LHCN-M2 (cell line): ENCODE results near the gene ZNF219. TPM values are rescaled to one million over a fixed set of nuclear protein-coding genes. Genes with fewer than 3 reads are reported as not detected.
A peak's percentile ranks its signal among the peaks of the same experiment; 100 is the strongest.

Experiments
- DNase-seq: peaks from one replicate; pipeline ENCODE4 v3.0.0-alpha.2; 2012; ENCODE audit warnings: low read depth
- total RNA-seq: library from RNA; depleted of rRNA; stranded (reverse); fragments of >200 nt; gene quantifications from 2 replicates; pipeline ENCODE4 v1.2.3, GENCODE V29; 2014

The ZNF219 gene
- total RNA-seq, 1 experiment from 2014 or later: 18.3 TPM

GRCh38 chr14:21102521-21103410 is 4.3 kb upstream of the ZNF219 start:
- no peak for DNase-seq

- DNase-seq: peak; percentile 26
Observed at GRCh38 chr14:21101802-21102413, 3.5 kb upstream of the ZNF219 start.

- no peak for DNase-seq
Observed at GRCh38 chr14:21100931-21101330, 2.5 kb upstream of the ZNF219 start, which contains the start of gene TMEM253. TMEM253 (plus strand) TSS chr14:21101066; CDS start chr14:21101344, 278 bp downstream.

- no peak for DNase-seq
Observed at GRCh38 chr14:21099596-21099985, 1.1 kb upstream of the ZNF219 start.

DNA sequence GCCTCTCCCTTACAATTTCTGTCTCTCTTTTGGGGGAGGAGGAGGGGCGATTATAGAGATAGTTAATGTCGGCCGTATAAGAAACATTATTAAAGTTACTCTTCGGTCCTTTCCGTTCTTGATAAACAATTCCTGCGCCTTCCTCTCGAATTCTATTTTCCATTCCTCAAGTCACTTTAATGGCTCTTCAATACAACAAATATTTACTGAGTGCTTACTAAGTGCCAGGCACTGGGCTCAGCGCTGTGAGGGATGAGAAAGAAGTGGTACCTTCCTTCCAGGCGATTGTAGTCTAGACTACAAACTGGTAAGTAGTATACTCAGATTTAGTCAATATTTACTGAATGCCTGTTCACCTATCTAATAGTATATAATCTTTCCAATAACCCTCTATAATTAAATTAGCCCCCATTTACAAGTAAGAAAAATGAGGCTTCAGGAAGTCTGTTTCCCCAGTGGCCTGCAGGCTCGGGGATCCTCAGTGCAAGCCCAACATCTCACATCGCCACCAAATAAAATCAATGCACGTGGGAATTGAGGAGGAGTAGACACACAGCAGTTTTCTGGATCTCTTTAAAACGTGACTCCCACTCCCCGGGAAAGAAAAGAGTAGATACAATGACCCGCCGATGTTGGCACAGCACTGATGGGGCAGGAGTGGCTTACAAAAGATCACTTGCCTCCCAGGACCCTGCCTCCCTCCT is 589 bp upstream of the ZNF219 start:
- no peak for DNase-seq

GRCh38 chr14:21097636-21098075 is 799 bp downstream of the ZNF219 start:
- no peak for DNase-seq

DNA sequence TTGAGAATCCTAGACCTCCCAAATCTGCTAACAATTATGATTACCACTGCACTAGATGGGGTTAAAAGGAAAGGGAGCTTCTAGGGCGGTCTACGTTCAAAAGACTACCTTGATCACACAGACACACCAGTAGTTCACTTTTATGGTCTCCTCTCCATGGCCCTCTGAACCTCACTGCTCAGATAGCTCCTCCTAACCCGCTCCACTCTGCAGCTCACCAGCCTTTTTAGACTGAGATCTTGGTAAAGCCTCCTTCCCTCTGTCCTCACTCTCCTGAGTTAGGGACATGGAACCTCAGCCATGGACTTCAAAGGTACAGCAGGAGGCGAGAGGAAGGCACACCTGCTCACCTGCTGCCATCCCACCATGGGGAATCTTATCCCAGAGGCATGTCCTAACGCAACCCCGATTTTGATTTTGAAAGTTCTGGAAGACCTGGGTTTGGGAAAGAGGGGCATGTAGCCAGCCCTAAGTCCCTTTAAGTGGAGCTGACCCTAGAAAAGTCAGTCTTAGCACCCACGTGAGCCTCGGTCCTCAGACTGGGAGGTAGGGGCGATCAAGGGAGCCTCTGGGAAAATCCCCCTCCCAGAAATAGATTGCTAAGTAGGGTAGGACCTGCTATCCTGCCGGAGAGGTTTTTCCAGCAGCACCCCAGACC is 1.3 kb downstream of the ZNF219 start:
- no peak for DNase-seq

DNA sequence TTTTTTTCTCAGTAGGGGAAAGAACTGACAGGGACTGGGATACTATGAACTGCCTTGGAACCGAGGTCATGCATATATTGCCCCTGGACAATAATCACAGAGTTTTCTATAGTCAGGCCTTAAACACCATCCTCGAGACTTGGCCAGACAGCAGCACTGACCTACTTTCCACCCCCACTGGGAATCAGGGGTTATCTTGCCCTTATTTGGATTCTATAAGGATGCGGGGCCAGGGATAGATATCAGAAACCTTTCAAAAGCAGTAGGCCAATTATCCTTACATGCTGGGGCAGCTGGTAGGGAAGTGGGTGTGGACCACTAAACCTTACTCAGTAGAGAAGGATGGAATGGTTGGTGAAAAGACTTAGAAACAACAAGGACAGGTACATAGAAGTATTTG is 2.0 kb downstream of the ZNF219 start:
- DNase-seq: no peak

DNA sequence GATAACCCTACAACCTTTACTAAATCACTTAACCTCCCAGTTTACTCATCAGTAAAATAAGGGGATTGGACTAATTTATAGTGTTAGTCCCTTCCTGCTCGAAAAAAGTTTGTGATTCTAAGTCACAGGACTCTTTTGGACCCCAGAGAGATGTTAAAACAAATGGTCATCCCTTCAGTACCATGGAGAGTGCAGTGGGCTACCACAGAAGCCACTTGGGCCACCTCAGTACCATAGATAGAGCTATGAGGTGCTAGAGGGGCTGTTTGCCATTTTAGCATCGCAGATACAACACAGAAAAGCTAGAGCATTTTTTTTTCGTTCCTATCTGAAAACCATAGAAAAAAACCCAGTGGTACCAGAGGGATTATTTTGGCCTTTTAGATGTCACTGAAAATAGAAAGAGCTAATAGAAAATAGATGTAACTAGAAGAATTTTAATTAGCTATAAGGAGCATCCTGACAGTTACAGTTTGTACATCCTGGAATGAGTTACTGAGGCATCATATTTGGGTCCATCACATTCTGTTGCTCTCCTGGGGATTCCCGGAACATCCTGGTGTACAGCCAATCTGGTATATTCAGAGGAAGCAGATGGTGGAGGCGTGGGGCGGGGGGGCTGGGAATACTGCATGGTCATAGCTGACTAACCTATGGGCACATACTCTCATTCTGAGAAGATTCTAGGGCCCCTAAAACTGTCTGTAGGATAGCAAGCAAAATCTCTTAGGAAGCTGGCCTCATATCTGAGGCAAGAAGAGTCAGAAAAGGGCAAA is 2.8 kb downstream of the ZNF219 start:
- peak; percentile 50 for DNase-seq

DNA sequence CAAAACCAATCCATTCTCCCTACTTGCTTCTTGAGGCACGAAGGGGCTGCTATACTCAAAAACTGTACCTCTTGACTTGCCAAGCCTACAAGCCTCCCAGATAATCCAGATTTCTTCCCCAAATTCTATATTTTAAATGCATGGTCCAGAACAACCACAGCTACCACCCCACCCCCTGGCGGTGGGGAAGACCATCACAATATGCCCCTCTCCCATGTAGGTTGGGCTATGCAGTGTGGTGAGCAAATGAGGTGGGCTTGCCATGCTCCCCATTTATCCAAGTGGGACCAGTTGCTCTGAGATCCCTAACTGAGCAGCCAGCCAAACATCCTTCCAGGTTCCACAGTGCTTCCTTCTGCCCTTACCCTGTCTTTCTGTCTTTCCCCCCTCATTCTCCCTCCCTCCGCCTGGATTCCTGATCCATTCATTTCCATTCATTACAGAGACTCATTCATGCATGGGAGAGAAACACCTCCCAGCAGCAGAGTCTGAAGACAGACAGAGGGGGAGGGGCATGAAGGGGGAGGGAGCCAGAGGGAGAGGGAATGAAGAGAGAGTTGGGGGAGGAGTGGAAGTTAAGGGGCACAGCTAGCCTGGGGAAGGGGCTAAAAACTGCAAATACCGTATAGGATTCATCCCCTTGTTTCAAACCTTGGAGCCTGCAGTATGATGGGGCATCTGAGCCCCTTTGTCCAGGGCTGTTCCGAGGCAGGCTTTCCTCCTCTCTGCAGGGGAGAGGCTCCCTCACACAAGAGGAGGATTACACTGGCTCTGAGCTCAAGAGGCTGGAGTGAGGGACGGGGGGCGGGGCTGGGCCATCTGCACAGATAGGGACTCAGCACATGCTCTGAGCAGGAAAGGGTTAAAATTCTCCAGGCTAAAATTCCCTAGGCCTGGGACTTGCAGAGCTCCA is 4.4 kb downstream of the ZNF219 start:
- DNase-seq: no peak

GRCh38 chr14:21093018-21093417 is 5.4 kb downstream of the ZNF219 start:
- DNase-seq: no peak

DNA sequence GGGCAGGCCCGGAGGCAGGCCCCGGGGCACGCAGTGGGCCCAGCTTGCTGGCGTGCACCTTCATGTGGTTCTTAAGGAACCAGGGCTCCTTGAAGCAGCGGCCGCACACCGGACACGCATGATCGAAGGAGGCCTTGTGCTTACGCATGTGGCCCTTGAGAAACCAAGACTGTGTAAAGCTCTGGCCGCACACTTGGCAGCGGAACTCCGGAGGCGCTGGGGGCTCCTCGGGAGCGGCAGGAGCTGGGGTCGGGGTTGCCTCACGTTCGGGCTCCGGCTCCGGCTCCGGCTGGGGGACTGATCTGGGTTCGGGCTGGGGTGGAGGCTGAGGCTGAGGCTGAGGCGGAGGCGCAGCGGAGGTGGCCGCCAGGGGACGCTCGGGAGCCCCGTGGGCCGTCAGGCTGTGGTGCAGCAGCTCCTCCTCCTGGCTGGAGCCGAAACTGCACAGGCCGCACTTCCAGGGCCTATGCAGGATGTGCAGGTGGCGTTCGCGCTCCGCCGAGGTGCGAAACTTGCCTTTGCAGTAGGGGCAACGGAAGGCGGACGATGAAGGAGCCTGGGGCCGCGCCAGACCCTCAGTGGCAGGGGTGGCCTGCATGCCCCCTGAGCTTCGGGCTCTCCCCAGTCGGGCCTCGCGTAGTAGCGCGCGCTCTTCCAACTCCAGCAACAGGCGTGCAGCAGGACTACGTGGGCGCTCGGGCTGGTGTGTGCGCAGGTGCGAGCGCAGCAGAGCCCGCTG is 6.0 kb downstream of the ZNF219 start:
- DNase-seq: peak; percentile 43

- DNase-seq: no peak
Observed at GRCh38 chr14:21091821-21092272, 6.6 kb downstream of the ZNF219 start.

DNA sequence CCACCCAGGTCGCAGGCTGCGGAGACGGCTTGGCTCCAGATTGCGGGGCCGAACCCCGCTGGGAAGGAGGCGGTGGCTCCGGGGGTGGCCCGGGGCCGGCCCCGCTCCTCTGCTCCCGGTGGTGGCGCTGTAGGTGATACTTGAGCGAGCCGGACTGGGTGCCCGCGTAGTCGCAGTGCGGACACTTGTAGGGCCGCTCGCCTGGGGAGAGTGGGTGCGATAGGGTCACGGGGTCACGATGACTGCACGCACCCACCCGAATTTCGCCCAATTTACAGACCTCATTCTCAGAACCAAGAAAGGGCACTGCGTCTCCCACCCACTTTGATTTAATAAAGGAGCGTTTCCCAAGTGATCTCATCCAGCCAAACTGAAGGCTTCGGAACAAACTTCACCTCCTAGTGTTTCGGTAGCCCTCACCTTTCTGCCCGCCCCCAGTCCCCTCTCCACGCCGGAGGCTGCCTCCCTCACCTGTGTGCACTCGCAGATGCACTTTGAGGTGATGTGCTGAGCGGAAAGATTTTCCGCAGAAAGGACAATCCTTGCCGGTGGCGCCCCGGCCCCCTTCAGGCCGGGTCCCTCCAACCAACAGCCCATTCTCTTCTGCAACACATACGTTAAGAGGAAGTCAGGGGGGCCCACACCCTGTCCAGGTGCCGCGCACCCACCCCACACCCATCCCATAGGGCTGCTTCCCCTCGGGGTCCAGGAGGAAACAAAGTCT is 7.4 kb downstream of the ZNF219 start:
- no peak for DNase-seq

- no peak for DNase-seq
Observed at GRCh38 chr14:21090194-21090939, 8.1 kb downstream of the ZNF219 start.

- DNase-seq: no peak
Observed at GRCh38 chr14:21089877-21090193, 8.6 kb downstream of the ZNF219 start.

DNA sequence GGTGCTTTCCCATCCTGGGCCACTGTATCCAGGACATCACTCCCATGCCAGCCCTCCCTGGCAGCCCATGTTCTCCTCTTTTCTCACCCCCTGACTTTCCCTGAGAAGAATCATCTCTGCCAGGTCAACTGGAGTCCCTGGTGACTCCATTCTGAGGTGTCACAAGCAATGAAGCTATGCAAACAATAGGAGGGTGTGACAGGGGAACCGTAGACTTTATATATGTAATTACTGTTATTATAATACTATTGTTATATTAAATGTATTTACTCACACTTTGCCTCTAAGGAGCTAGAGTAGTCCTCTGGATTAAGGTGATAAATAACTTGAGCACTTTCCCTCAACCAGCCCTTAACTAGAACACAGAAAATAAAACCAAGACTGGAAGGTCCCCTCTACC is 9.2 kb downstream of the ZNF219 start:
- DNase-seq: no peak

DNA sequence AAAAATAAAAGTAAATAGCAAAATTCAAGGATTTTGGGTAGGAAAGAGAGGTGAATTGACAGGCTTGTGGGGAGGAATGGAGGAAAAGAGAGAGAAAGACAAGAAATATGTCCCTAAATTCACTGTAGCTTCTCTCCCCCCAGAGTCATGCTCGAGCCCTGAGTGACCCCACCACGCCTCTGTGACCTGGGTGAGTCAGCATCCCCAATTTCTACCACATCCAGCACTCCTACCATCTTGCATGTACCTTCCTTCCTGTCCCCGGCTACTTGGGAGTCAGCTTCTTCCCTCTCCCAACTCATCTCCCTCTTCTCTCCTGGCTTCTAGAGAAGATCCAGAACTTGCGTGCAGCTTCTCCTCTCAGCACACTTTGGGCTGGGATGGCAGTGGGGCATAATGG is 9.8 kb downstream of the ZNF219 start:
- no peak for DNase-seq
